ENCODE data around the gene AP3S2. TPM values are rescaled to one million over a fixed set of nuclear protein-coding genes. Genes with fewer than 3 reads are reported as not detected.

The AP3S2 gene
- total and polyA plus RNA-seq, 10 donors, result 5.4 to 54.9 (median 33.8) TPM

DNA sequence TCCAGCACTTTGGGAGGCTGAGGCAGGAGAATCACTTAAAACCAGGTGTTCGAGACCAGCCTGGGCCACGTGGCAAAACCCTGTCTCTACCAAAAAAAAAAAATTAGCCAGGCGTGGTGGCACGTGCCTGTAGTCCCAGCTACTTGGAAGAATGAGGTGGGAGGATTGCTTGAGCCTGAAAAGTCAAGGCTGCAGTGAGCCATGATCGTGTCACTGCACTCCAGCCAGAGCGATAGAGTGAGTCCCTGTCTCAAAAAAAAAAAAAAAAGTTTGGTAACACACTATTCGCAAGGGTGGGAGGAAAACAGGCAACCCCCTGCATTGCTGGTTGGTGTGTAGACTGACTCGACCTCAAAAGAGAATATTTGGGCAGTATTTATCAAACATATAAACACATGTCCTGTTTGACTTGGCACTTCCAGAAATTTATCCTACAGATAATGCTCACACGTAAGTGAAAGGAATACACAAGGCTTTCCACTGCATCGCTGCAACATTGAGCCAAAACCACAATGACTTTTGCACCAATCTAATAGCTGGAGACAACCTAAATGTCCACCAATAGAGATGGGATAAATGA, 76.0 kb downstream of the AP3S2 start:
- peaks cover 7 to 56% (median 21%) of the 10 kb centered on the region in 6 donors for H3K4me1 ChIP-seq
- whole genome bisulfite sequencing, 5 donors, result 67 to 79% (median 74%) methylated on average over 10 of the region's 10 CpGs
- no peak for TF ChIP-seq POLR2A (IDR thresholded peaks at IDR 0.05)
- no peak for TF ChIP-seq POLR2AphosphoS5 (IDR thresholded peaks at IDR 0.05)
- TF ChIP-seq, protein P1, sequence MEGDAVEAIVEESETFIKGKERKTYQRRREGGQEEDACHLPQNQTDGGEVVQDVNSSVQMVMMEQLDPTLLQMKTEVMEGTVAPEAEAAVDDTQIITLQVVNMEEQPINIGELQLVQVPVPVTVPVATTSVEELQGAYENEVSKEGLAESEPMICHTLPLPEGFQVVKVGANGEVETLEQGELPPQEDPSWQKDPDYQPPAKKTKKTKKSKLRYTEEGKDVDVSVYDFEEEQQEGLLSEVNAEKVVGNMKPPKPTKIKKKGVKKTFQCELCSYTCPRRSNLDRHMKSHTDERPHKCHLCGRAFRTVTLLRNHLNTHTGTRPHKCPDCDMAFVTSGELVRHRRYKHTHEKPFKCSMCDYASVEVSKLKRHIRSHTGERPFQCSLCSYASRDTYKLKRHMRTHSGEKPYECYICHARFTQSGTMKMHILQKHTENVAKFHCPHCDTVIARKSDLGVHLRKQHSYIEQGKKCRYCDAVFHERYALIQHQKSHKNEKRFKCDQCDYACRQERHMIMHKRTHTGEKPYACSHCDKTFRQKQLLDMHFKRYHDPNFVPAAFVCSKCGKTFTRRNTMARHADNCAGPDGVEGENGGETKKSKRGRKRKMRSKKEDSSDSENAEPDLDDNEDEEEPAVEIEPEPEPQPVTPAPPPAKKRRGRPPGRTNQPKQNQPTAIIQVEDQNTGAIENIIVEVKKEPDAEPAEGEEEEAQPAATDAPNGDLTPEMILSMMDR (IDR thresholded peaks at IDR 0.05 in 8 of 11, conservative IDR thresholded peaks at IDR 0.05 in 3 of 11), result no peak
- peaks cover 0 to 11% (median 3%) of the 10 kb centered on the region in 8 donors for H3K9me3 ChIP-seq
- no peaks in the 10 kb centered on the region for H3K36me3 ChIP-seq
- H3K4me3 ChIP-seq, result no peak overlapping the region
- H3K27ac ChIP-seq, result no peak overlapping the region
- DNase-seq, result peak; percentile 3
- peaks cover 5 to 98% (median 48%) of the 10 kb centered on the region in 7 donors for H3K27me3 ChIP-seq (replicated peaks in 1 of 7)
- intact Hi-C loops (cut with DNase I; ENCODE audit: low total_unique reads), result no loop called here

DNA sequence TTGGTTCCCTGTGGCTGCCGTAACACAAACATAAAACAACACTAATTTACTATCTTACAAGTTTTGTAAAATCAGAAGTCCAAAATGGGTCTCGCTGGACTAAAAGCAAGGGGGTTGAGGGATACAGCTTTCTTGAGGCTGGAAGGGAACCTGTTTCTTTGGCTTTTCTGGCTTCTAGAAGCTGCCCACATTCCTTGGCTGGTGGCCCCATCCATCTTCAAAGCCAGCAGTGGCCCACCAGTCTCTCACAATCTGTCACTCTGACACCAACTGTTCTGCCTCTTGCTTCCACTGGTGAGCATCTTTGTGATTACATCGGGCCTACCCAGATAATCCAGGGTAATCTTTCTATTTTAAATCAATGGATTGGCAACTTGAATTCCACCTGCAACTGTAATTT, 78.0 kb downstream of the AP3S2 start:
- peak overlapping the region in 2 of 8 donors; percentile 56 to 74 for H3K4me3 ChIP-seq
- H3K27ac ChIP-seq, result peak overlapping the region in 4 of 8 donors; percentile 81 to 96 (median 89)
- no peak for DNase-seq
- no peaks in the 10 kb centered on the region for H3K36me3 ChIP-seq
- intact Hi-C loops (cut with DNase I; ENCODE audit: low total_unique reads), result no loop called here
- peaks cover 0 to 11% (median 3%) of the 10 kb centered on the region in 8 donors for H3K9me3 ChIP-seq
- TF ChIP-seq POLR2A (IDR thresholded peaks at IDR 0.05) (no peak), POLR2AphosphoS5 (IDR thresholded peaks at IDR 0.05) (no peak)
- TF ChIP-seq, protein P1 (IDR thresholded peaks at IDR 0.05 in 8 of 11, conservative IDR thresholded peaks at IDR 0.05 in 3 of 11), result no peak
- H3K27me3 ChIP-seq (replicated peaks in 1 of 7), result peaks cover 5 to 83% (median 36%) of the 10 kb centered on the region in 7 donors
- WGBS, 5 donors, result 86 to 97% (median 92%) methylated on average over 3 of the region's 3 CpGs
- peaks cover 7 to 49% (median 15%) of the 10 kb centered on the region in 6 donors for H3K4me1 ChIP-seq

DNA sequence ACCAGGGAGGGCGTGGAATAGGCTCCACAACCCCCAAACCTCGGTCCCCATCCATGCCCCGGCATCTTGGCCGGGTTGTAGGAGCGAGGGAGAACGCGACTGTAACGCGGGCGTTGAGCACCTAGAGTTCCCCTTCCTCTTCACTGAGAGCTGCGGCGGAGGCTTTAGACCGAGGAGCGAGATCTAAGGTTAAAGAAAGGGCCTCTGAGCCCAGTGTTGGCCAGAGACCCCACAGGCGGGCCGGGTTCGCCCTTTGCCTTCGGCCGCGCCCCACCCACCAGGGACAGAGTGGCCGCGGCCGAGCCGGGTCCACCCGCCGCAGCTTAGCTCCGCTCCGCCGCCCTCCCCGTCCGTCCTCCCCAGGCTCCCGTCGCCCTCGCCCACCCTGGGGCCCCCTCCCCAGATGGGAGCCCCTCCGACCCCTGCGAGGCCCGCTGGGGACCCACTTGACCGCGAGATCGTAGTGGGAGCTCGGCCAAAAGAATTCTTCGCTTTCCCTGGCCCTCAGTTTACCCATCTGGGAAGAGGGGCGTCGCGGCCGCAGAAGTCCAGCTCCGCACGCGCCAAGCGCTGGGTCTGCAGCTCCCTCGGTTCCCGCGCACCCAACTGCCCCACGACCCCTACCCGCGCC, 79.6 kb downstream of the AP3S2 start:
- WGBS, 5 donors, result 6 to 19% (median 7%) methylated on average over 14 to 56 of the region's 56 CpGs
- Histone ChIP-seq H3K4me3 (peak overlapping the region; percentile 7 to 74 (median 51)), H3K4me1 (peaks cover 7 to 42% (median 15%) of the 10 kb centered on the region in 6 donors), H3K27ac (peak overlapping the region in 7 of 8 donors; percentile 76 to 96 (median 86)), H3K36me3 (no peaks in the 10 kb centered on the region), H3K9me3 (peaks cover 0 to 11% (median 3%) of the 10 kb centered on the region in 8 donors), H3K27me3 (replicated peaks in 1 of 7) (peaks cover 5 to 69% (median 36%) of the 10 kb centered on the region in 7 donors)
- TF ChIP-seq POLR2AphosphoS5 (IDR thresholded peaks at IDR 0.05) (no peak), POLR2A (IDR thresholded peaks at IDR 0.05) (no peak)
- TF ChIP-seq, protein P1 (IDR thresholded peaks at IDR 0.05 in 8 of 11, conservative IDR thresholded peaks at IDR 0.05 in 3 of 11), result no peak
- DNase-seq, result peak; percentile 87
- intact Hi-C loops (cut with DNase I; ENCODE audit: low total_unique reads), result no loop called here

Data from spleen (tissue), 11 donors.